HUES6 (cell line): Measurements from ENCODE around the gene NUP210L.
"Not testable (repeated sequence)": the region's sequence is repeated elsewhere in the genome, so short reads cannot be mapped to it uniquely, and the experiment has no call there.

ENCODE experiments used
- H3K27ac ChIP-seq: 2 replicates; pipeline ENCODE4 v1.7.0; 2013; ENCODE audit warnings: low read depth, mild to moderate bottlenecking, low read length, inconsistent platforms
- H3K27me3 ChIP-seq: 2 replicates; pipeline ENCODE4 v1.6.1; 2013; ENCODE audit warnings: low read length; ENCODE audit not compliant: control insufficient read depth, insufficient read depth
- H3K36me3 ChIP-seq: 2 replicates; pipeline ENCODE4 v1.6.1; 2013; ENCODE audit warnings: low read length; ENCODE audit not compliant: control insufficient read depth, insufficient read depth
- H3K4me1 ChIP-seq: 2 replicates; pipeline ENCODE4 v1.6.1; 2013; ENCODE audit warnings: low read length; ENCODE audit not compliant: control insufficient read depth, insufficient read depth
- H3K4me3 ChIP-seq: 2 replicates; pipeline ENCODE4 v1.5.1; 2013; ENCODE audit warnings: low read depth, low read length
- H3K9ac ChIP-seq: one replicate; pipeline ENCODE4 v1.6.1; 2013; ENCODE audit warnings: mild to moderate bottlenecking, low read length
- H3K9me3 ChIP-seq: 2 replicates; pipeline ENCODE4 v1.6.1; 2013; ENCODE audit warnings: low read depth, low read length; ENCODE audit not compliant: control insufficient read depth, insufficient read depth

The NUP210L gene

DNA sequence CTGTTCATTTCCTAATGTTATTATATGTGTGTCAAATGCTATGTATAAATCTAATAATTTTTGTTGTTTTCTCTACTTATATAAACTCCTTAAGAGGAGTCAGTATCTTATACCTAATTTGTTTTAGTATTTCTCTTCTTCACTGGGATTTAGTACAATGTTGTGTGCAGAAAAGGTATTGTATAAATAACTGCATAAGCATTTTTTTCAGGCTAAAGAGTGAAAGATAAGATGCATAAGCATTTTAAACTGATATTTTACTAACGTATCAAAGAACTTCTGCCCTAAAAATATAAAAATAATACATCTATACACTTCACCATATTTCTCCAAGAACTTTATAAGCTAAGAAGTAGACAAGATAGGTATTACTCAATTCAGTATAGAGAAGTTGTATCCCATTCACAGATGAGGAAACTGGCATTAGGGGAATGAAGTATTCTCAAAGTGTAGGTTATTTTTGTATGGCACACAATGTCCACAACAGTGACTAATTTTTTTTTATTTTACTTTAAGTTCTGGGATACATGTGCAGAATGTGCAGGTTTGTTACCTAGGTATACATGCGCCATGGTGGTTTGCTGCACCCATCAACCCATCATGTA is 59.3 kb downstream of the NUP210L start:
- H3K4me1 ChIP-seq: no peaks in the 10 kb centered on the region
- no peaks in the 10 kb centered on the region for H3K9me3 ChIP-seq
- H3K27ac ChIP-seq: no peak overlapping the region
- no peaks in the 10 kb centered on the region for H3K27me3 ChIP-seq
- no peak overlapping the region for H3K9ac ChIP-seq
- no peaks in the 10 kb centered on the region for H3K36me3 ChIP-seq
- H3K4me3 ChIP-seq: no peak overlapping the region

DNA sequence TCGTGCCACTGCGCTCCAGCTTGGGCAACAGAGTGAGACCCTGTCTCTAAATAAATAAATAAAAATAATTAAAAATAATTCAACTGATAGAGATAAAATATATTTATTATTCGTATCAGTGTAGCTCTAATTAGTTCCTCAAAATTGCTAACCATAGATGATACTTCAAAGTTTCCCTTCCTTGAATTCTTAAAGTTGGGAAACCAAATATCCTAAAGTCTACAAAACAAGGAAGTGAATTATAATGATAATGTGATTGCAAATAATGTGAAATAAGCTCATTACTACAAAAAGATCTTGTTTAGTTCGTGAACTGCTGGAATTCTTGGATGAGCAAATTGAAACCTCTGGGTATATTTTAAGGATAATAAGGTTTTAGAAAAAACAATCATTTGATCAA is 60.5 kb downstream of the NUP210L start:
- Histone ChIP-seq H3K9ac (no peak overlapping the region), H3K27me3 (no peaks in the 10 kb centered on the region), H3K36me3 (no peaks in the 10 kb centered on the region), H3K4me3 (no peak overlapping the region), H3K4me1 (no peaks in the 10 kb centered on the region), H3K27ac (no peak overlapping the region), H3K9me3 (no peaks in the 10 kb centered on the region)

DNA sequence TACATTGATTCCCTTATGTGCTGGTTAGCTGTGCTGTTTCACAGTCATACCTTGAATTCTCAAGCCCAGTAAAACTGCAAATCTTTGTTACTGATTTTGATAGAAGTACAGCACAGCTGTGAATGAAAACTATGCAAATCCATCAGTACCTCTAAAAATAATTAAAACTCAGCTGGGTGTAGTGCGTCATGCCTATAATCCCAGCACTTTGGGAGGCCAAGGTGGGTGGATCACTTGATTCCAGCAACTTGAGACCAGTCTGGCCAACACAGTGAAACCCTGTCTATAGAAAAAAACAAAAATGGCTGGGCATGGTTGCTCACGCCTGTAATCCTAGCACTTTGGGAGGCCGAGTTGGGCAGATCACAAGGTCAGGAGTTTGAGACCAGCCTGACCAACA is 61.2 kb downstream of the NUP210L start:
- Histone ChIP-seq H3K27ac (no peak overlapping the region), H3K4me1 (no peaks in the 10 kb centered on the region), H3K9me3 (no peaks in the 10 kb centered on the region), H3K9ac (no peak overlapping the region), H3K27me3 (no peaks in the 10 kb centered on the region), H3K4me3 (no peak overlapping the region), H3K36me3 (no peaks in the 10 kb centered on the region)

DNA sequence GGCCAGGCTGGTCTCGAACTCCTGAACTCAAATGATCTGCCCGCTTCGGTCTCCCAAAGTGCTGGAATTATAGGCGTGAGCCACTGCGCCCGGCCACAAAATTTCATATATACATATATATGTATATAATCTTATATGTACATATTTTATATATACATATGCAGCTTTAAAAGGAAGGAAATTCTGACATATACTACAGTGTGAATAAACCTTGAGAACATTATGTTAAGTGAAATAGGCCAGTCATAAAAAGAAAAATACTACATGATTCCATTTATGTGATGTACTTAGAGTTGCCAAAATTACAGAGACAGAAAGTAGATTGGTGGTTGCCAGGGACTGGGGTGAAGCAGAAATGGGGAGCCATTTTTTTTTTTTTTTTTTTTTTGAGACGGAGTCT is 63.2 kb downstream of the NUP210L start:
- Histone ChIP-seq H3K9me3 (no peaks in the 10 kb centered on the region), H3K36me3 (no peaks in the 10 kb centered on the region), H3K27me3 (no peaks in the 10 kb centered on the region), H3K4me1 (no peaks in the 10 kb centered on the region), H3K9ac (no peak overlapping the region), H3K27ac (no peak overlapping the region), H3K4me3 (no peak overlapping the region)

DNA sequence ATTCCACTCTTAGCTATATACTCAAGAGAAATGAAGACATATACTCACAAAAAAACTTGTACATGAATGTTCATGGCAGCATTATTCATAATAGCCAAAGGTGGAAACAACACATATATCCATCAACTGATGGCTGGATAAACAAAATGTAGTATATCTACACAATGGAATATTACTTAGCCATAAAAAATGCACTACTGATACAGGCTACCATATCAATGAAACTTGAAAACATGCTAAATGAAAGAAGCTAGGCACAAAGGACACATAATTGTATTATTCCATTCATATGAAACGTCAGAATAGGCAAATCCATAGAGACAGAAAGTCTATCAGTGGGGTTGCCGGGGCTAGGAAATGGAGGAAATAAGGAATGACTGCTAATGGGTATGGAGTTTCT is 67.3 kb downstream of the NUP210L start:
- Histone ChIP-seq H3K27me3 (no peaks in the 10 kb centered on the region), H3K4me3 (no peak overlapping the region), H3K4me1 (no peaks in the 10 kb centered on the region), H3K9ac (no peak overlapping the region), H3K9me3 (peaks cover 17% of the 10 kb centered on the region), H3K36me3 (no peaks in the 10 kb centered on the region), H3K27ac (no peak overlapping the region)

DNA sequence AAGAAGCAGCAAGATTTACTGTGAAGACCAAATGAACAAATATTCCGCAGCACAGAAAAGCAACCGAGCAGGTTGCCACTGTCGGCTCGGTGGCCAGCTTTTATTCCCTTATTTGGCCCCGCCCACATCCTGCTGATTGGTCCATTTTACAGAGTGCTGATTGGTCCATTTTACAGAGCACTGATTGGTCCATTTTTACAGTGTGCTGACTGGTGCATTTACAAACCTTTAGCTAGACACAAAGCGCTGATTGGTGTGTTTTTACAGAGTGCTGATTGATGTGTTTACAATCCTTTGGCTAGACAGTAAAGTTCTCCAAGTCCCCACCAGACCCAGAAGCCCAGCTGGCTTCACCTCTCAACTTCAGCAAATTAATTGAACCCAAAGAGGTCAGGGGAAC is 71.8 kb downstream of the NUP210L start:
- not testable (repeated sequence) for H3K4me3 ChIP-seq, H3K36me3 ChIP-seq, H3K27ac ChIP-seq, H3K27me3 ChIP-seq, H3K9ac ChIP-seq, H3K4me1 ChIP-seq
- peaks cover 18% of the 10 kb centered on the region for H3K9me3 ChIP-seq

DNA sequence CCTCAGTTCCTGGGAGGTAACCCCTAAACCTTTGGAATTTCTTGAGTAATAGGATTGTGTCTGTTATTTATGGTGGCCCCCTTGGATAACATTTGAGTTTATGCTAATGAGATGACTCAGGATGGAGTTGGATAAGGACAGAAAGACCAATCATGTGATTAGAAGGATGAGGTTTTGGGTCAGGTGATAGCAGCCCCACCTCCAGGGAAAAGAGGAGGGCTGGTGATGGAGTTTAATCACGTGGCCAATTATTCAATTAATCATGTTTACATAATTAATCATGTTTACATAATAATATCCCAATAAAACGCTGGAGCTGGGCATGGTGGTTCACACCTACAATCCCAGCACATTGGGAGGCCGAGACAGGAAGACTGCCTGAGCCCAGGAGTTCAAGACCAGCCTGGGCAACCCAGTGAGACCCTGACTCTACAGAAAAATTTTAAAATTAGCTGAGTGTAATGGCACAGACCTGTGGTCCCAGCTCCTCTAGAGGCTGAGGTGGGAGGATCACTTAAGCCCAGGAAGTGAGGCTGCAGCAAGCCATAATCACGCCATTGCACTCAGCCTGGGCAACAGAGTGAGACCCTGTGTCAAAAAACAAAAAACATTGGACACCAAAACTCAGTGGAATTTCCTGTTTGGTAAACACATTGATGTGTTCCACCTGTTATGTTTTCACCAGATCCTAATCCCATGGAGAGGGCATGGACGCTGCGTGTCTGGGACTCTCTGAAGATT is 73.3 kb downstream of the NUP210L start:
- Histone ChIP-seq H3K27ac (no peak overlapping the region), H3K4me1 (no peaks in the 10 kb centered on the region), H3K4me3 (no peak overlapping the region), H3K27me3 (no peaks in the 10 kb centered on the region), H3K9me3 (peaks cover 17% of the 10 kb centered on the region), H3K36me3 (no peaks in the 10 kb centered on the region), H3K9ac (no peak overlapping the region)

DNA sequence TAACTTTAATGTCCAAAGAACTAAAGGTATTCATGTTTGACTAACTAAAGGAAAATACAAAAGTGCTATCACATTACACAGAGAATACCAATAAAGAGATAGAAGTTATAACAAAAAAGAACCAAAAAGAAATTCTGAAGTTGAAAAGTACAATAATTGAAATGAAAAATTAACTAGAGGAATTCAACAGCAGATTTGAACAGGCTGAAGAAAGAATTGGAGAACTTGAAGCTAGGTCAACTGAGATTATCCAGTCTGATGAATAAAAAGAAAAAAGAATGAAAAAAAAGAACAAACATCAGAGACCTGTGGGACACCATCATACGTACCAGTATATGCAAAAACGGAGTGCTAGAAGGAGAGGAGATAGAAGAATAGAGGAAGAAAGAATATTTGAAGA is 78.5 kb downstream of the NUP210L start:
- Histone ChIP-seq H3K9me3 (no peaks in the 10 kb centered on the region), H3K9ac (no peak overlapping the region), H3K36me3 (no peaks in the 10 kb centered on the region), H3K4me1 (no peaks in the 10 kb centered on the region), H3K4me3 (no peak overlapping the region), H3K27me3 (no peaks in the 10 kb centered on the region), H3K27ac (no peak overlapping the region)

DNA sequence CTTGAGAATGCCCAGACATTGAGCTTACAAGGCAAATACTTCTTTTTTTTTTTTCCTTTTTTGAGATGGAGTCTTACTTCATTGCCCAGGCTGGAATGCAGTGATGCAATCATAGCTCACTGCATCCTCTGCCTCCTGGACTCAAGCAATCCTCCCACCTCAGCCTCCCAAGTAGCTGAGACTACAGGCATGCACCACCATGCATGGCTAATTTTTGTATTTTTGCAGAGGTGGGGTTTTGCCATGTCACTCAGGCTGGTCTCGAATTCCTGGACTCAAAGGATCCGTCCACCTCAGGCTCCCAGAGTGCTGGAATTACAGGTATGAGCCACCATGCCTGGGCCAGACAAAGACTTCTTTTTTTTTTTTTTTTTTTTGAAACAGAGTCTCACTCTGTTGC is 79.1 kb downstream of the NUP210L start:
- no peaks in the 10 kb centered on the region for H3K36me3 ChIP-seq

DNA sequence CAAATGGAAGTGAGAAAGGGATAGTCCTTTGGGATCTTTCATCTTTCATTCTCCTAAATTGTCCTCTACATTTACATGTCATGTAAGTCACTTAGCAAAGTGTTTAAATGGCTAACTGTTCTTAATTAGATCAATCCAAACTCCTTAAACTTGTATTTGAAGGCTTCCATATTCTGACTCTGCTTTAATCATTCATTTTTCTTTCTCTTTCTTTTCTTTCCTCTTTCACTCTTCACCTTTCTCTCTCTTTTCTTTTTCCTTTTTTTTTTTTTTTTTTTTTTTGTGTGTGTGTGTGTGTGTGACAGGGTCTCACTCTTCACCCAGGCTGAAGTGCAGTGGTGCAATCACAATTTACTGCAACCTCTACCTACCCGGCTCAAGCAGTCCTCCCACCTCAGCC is 92.6 kb downstream of the NUP210L start:
- Histone ChIP-seq H3K36me3 (no peaks in the 10 kb centered on the region), H3K27ac (no peak overlapping the region), H3K4me3 (no peak overlapping the region), H3K9me3 (no peaks in the 10 kb centered on the region), H3K9ac (no peak overlapping the region), H3K27me3 (no peaks in the 10 kb centered on the region), H3K4me1 (no peaks in the 10 kb centered on the region)

More for the DNA sequence above, 79.1 kb downstream of the NUP210L start:
- no peak overlapping the region for H3K9ac ChIP-seq
- no peaks in the 10 kb centered on the region for H3K9me3 ChIP-seq
- H3K27ac ChIP-seq: no peak overlapping the region
- no peak overlapping the region for H3K4me3 ChIP-seq
- no peaks in the 10 kb centered on the region for H3K4me1 ChIP-seq
- H3K27me3 ChIP-seq: no peaks in the 10 kb centered on the region

DNA sequence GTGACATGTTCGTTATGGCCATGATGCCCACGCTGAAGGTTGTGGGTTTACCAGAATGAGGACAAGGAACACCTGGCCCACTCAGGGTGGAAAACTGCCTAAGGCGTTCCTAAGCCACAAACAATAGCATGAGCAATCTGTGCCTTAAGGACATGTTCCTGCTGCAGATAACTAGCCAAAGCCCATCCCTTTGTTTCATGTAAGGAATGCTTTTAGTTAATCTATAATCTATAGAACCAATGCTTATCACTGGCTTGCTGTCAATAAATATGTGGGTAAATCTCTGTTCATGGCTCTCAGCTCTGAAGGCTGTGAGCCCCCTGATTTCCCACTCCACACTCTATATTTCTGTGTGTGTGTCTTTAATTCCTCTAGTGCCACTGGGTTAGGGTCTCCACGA is 107.4 kb downstream of the NUP210L start:
- not testable (repeated sequence) for H3K27ac ChIP-seq, H3K9me3 ChIP-seq, H3K4me1 ChIP-seq, H3K9ac ChIP-seq, H3K27me3 ChIP-seq, H3K36me3 ChIP-seq, H3K4me3 ChIP-seq
